ENCODE results near the gene TMEM19. TPM values are rescaled to one million over a fixed set of nuclear protein-coding genes. Genes with fewer than 3 reads are reported as not detected.

Gene TMEM19
- total and polyA plus RNA-seq, 2 of the 8 experiments (the other 6 are each of a cell fraction or from before 2014, with no cell fraction given) = 12.6 to 19.1 TPM

GRCh38 chr12:71639341-71639760 is 46.5 kb upstream of the TMEM19 start:
- no peak overlapping the region for H2BK20ac ChIP-seq (ENCODE audit: low read length)
- no peak overlapping the region for H3K4me3 ChIP-seq (ENCODE audit: extremely low read depth in 1 of 4, insufficient read depth in 2 of 4, low read depth in 3 of 4, low read length in 4 of 4)
- no peak overlapping the region for H3K4ac ChIP-seq (replicated peaks; ENCODE audit: insufficient read length, low read depth, low read length)
- CTCF ChIA-PET (ENCODE audit: partially characterized antibody) = interaction anchor here (0.7 to 1.5 kb wide), 3 partner anchors 9 to 107 kb away, joined by 4 to 9 read pairs (median 4); no protein-coding TSS in a partner anchor
- H3K79me2 ChIP-seq (ENCODE audit: control insufficient read depth in 1 of 2, insufficient read depth in 2 of 2, low read length in 2 of 2) = no peaks in the 10 kb centered on the region
- no peaks in the 10 kb centered on the region for H3K9me3 ChIP-seq (ENCODE audit: insufficient read depth in 2 of 2, low read depth in 1 of 2, low read length in 1 of 2)
- H3K79me1 ChIP-seq (ENCODE audit: low read depth, low read length) = no peaks in the 10 kb centered on the region
- no peak for DNase-seq (ENCODE audit: low read depth in 1 of 2, low spot score in 2 of 2)
- peaks cover 4 to 60% (median 42%) of the 10 kb centered on the region in 4 experiments for H3K36me3 ChIP-seq (ENCODE audit: control insufficient read depth in 2 of 4, insufficient read depth in 4 of 4, low read length in 3 of 4)
- no peak overlapping the region for H4K91ac ChIP-seq (replicated peaks; ENCODE audit: insufficient read length, low read length)
- H2BK5ac ChIP-seq (ENCODE audit: low read depth, low read length) = no peak overlapping the region
- no peak overlapping the region for H3K56ac ChIP-seq (replicated peaks; ENCODE audit: insufficient read length, low read depth, low read length)
- H4K5ac ChIP-seq (ENCODE audit: insufficient read length, low read depth, low read length) = no peak overlapping the region
- no peak overlapping the region for H2AFZ ChIP-seq (ENCODE audit: low read length)
- H3K4me2 ChIP-seq (ENCODE audit: insufficient read depth in 1 of 2, low read depth in 2 of 2, low read length in 2 of 2) = no peak overlapping the region
- no peaks in the 10 kb centered on the region for H3K4me1 ChIP-seq (replicated peaks in 1 of 4; ENCODE audit: control insufficient read depth in 3 of 4, insufficient read depth in 4 of 4, low read length in 3 of 4)
- H3K9ac ChIP-seq (replicated peaks in 1 of 4; ENCODE audit: extremely low read depth in 1 of 4, low read depth in 3 of 4, low read length in 3 of 4) = no peak overlapping the region
- no peak overlapping the region for H3K23ac ChIP-seq (ENCODE audit: insufficient read length)
- H2BK120ac ChIP-seq (replicated peaks; ENCODE audit: low read depth, low read length) = no peak overlapping the region
- TF ChIP-seq, protein P1, sequence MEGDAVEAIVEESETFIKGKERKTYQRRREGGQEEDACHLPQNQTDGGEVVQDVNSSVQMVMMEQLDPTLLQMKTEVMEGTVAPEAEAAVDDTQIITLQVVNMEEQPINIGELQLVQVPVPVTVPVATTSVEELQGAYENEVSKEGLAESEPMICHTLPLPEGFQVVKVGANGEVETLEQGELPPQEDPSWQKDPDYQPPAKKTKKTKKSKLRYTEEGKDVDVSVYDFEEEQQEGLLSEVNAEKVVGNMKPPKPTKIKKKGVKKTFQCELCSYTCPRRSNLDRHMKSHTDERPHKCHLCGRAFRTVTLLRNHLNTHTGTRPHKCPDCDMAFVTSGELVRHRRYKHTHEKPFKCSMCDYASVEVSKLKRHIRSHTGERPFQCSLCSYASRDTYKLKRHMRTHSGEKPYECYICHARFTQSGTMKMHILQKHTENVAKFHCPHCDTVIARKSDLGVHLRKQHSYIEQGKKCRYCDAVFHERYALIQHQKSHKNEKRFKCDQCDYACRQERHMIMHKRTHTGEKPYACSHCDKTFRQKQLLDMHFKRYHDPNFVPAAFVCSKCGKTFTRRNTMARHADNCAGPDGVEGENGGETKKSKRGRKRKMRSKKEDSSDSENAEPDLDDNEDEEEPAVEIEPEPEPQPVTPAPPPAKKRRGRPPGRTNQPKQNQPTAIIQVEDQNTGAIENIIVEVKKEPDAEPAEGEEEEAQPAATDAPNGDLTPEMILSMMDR (IDR thresholded peaks at IDR 0.05; ENCODE audit: control extremely low read depth in 1 of 3, insufficient read depth in 1 of 3, low read depth in 1 of 3, low read length in 3 of 3) = peak in 1 of 3 experiments; percentile 24; a peak in 2 of 4 replicates
- TF ChIP-seq TCF12 (IDR thresholded peaks at IDR 0.05; ENCODE audit: low read depth, low read length) = no peak
- H2BK15ac ChIP-seq (ENCODE audit: low read length) = no peak overlapping the region
- no peak overlapping the region for H3K14ac ChIP-seq (ENCODE audit: insufficient read length)
- WGBS, 2 experiments (ENCODE audit: extremely low coverage in 1 of 2, insufficient coverage in 1 of 2, insufficient read length in 1 of 2, insufficient replicate concordance in 2 of 2, low coverage in 1 of 2, low lambda C conversion rate in 2 of 2, missing lambda C conversion rate in 1 of 2) = 84% methylated on average over 2 of the region's 2 CpGs; no CpG with 5 or more reads in 1 of the 2 experiments
- no peaks in the 10 kb centered on the region for H3K27me3 ChIP-seq (replicated peaks in 1 of 4; ENCODE audit: control insufficient read depth in 3 of 4, extremely low read depth in 1 of 4, insufficient read depth in 3 of 4, low read length in 3 of 4)
- H3K18ac ChIP-seq (ENCODE audit: extremely low read depth, low read length) = no peak overlapping the region
- no peak for FAIRE-seq
- H4K8ac ChIP-seq (ENCODE audit: extremely low read depth, insufficient read depth, low read length) = no peak overlapping the region
- H3K27ac ChIP-seq (ENCODE audit: low read depth, low read length) = no peak overlapping the region
- POLR2A ChIA-PET (ENCODE audit: partially characterized antibody) = no interaction called here
- H4K20me1 ChIP-seq (replicated peaks in 1 of 2; ENCODE audit: control insufficient read depth in 1 of 2, insufficient read depth in 2 of 2, low read length in 2 of 2) = peaks cover 0 to 3% of the 10 kb centered on the region in 2 experiments
- H3K23me2 ChIP-seq (ENCODE audit: low read depth, low read length) = no peaks in the 10 kb centered on the region
- no peak overlapping the region for H2AK5ac ChIP-seq (ENCODE audit: low read depth, low read length)
- H2BK12ac ChIP-seq (ENCODE audit: low read depth, low read length) = no peak overlapping the region

Measured in H1 (cell line).